Measurements from ENCODE around the gene CHAMP1. TPM values are rescaled to one million over a fixed set of nuclear protein-coding genes. Genes with fewer than 3 reads are reported as not detected.
A peak's percentile ranks its signal among the peaks of the same experiment; 100 is the strongest.
"Not testable (repeated sequence)": the region's sequence is repeated elsewhere in the genome, so short reads cannot be mapped to it uniquely, and the experiment has no call there.

Gene CHAMP1
- total RNA-seq, 1 donor from 2014 or later, result 25.4 TPM

DNA sequence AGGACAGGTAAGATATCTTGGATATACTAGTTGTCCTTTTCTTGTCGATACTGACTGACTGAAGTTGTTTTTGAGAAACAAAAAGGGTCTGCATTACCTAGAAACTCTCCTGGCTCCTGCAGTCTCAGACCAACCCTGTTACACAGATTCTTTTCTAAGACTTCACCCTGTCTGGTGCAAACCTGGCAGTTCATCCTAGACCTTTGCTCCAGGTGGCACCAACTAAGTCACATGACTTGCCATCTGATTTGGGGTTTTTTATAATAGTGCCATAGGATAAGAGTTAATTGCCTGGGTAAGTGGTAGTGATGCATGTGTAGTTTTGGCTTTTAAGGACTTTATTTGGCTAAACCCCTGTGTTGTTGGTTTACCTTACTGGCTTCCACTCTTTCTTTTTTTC, 14.3 kb downstream of the CHAMP1 start:
- Histone ChIP-seq H3K79me2 (ENCODE audit: low read depth) (peaks cover 40% of the 10 kb centered on the region), H2AFZ (replicated peaks) (no peak overlapping the region), H4K20me1 (ENCODE audit: low read depth) (peaks cover 9% of the 10 kb centered on the region), H3F3A (ENCODE audit: low read depth) (peaks cover 38% of the 10 kb centered on the region), H3K4me3 (no peak overlapping the region), H3K27ac (no peak overlapping the region), H3K27me3 (no peaks in the 10 kb centered on the region), H3K9ac (no peak overlapping the region), H3K36me3 (peaks cover 17% of the 10 kb centered on the region), H3K4me1 (peaks cover 12% of the 10 kb centered on the region), H3K4me2 (no peak overlapping the region), H3K9me3 (ENCODE audit: low read depth) (no peaks in the 10 kb centered on the region)
- Mint-ChIP-seq H3K27ac (no peak overlapping the region), H3K4me1 (no peaks in the 10 kb centered on the region), H3K4me3 (no peak overlapping the region), H3K27me3 (ENCODE audit: insufficient read depth, low read depth) (peaks cover 2% of the 10 kb centered on the region), H3K36me3 (peaks cover 26% of the 10 kb centered on the region), H3K9me3 (no peaks in the 10 kb centered on the region)
- TF ChIP-seq EZH2 (IDR thresholded peaks at IDR 0.05), result no peak
- DNase-seq (ENCODE audit: low spot score), result no peak

DNA sequence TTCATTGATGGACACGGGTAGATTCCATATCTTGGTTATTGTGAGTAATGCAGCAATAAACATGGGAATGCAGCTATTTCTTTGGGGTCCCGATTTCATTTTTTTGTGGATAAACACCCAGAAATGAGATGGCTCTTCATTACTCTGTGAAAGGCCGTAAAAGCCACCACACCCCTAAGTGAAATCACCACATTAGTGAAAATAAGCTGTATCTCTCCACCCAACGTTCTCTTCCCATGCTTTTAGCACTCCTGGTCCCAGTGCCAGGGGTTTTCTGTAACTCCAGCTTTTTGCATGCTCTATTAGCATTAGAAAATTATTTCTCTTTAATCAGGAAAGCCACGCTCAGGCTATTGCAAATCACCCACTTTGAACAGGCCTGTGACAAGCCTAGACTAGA, 15.8 kb downstream of the CHAMP1 start:
- Histone ChIP-seq H2AFZ (replicated peaks) (no peak overlapping the region), H3K36me3 (peaks cover 11% of the 10 kb centered on the region), H3K9me3 (ENCODE audit: low read depth) (no peaks in the 10 kb centered on the region), H3K27ac (no peak overlapping the region), H3K79me2 (ENCODE audit: low read depth) (peaks cover 25% of the 10 kb centered on the region), H3K4me3 (no peak overlapping the region), H3F3A (ENCODE audit: low read depth) (peaks cover 40% of the 10 kb centered on the region), H4K20me1 (ENCODE audit: low read depth) (peaks cover 9% of the 10 kb centered on the region), H3K27me3 (no peaks in the 10 kb centered on the region), H3K4me2 (no peak overlapping the region), H3K4me1 (peaks cover 23% of the 10 kb centered on the region), H3K9ac (no peak overlapping the region)
- Mint-ChIP-seq H3K9me3 (no peaks in the 10 kb centered on the region), H3K4me3 (no peak overlapping the region), H3K36me3 (peaks cover 13% of the 10 kb centered on the region), H3K27me3 (ENCODE audit: insufficient read depth, low read depth) (no peaks in the 10 kb centered on the region), H3K27ac (no peak overlapping the region), H3K4me1 (no peaks in the 10 kb centered on the region)
- DNase-seq (ENCODE audit: low spot score), result no peak
- TF ChIP-seq, protein P1, sequence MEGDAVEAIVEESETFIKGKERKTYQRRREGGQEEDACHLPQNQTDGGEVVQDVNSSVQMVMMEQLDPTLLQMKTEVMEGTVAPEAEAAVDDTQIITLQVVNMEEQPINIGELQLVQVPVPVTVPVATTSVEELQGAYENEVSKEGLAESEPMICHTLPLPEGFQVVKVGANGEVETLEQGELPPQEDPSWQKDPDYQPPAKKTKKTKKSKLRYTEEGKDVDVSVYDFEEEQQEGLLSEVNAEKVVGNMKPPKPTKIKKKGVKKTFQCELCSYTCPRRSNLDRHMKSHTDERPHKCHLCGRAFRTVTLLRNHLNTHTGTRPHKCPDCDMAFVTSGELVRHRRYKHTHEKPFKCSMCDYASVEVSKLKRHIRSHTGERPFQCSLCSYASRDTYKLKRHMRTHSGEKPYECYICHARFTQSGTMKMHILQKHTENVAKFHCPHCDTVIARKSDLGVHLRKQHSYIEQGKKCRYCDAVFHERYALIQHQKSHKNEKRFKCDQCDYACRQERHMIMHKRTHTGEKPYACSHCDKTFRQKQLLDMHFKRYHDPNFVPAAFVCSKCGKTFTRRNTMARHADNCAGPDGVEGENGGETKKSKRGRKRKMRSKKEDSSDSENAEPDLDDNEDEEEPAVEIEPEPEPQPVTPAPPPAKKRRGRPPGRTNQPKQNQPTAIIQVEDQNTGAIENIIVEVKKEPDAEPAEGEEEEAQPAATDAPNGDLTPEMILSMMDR (IDR thresholded peaks at IDR 0.05), result no peak
- TF ChIP-seq EZH2phosphoT487 (IDR thresholded peaks at IDR 0.05), result no peak
- no peak for TF ChIP-seq EZH2 (IDR thresholded peaks at IDR 0.05)

GRCh38 chr13:114333881-114334280, 19.6 kb downstream of the CHAMP1 start:
- Histone ChIP-seq H3F3A (ENCODE audit: low read depth) (peaks cover 18% of the 10 kb centered on the region), H3K4me1 (peaks cover 30% of the 10 kb centered on the region), H3K27ac (peak overlapping the region; percentile 63), H3K4me2 (peak overlapping the region; percentile 60)
- H3K9me3 Mint-ChIP-seq; H3K9ac ChIP-seq; H2AFZ ChIP-seq (replicated peaks); H3K36me3 ChIP-seq; H3K27ac Mint-ChIP-seq; H3K79me2 ChIP-seq (ENCODE audit: low read depth); H3K9me3 ChIP-seq (ENCODE audit: low read depth); H4K20me1 ChIP-seq (ENCODE audit: low read depth); H3K36me3 Mint-ChIP-seq; H3K4me1 Mint-ChIP-seq; H3K27me3 Mint-ChIP-seq (ENCODE audit: insufficient read depth, low read depth); H3K4me3 ChIP-seq; H3K27me3 ChIP-seq; H3K4me3 Mint-ChIP-seq: not testable (repeated sequence)
- DNase-seq (ENCODE audit: low spot score), result peak; percentile 51

- peaks cover 3% of the 10 kb centered on the region for H3K4me1 Mint-ChIP-seq
- H3K36me3 ChIP-seq, result no peaks in the 10 kb centered on the region
- H3K4me1 ChIP-seq, result peaks cover 34% of the 10 kb centered on the region
- H3K79me2 ChIP-seq (ENCODE audit: low read depth), result no peaks in the 10 kb centered on the region
- no peaks in the 10 kb centered on the region for H3K27me3 Mint-ChIP-seq (ENCODE audit: insufficient read depth, low read depth)
- no peaks in the 10 kb centered on the region for H3K9me3 Mint-ChIP-seq
- DNase-seq (ENCODE audit: low spot score), result no peak
- no peak overlapping the region for H3K4me3 Mint-ChIP-seq
- H3K4me3 ChIP-seq, result no peak overlapping the region
- H3F3A ChIP-seq (ENCODE audit: low read depth), result peaks cover 13% of the 10 kb centered on the region
- H3K27ac Mint-ChIP-seq, result no peak overlapping the region
- H4K20me1 ChIP-seq (ENCODE audit: low read depth), result no peaks in the 10 kb centered on the region
- no peak overlapping the region for H2AFZ ChIP-seq (replicated peaks)
- no peak overlapping the region for H3K9ac ChIP-seq
- peak overlapping the region; percentile 10 for H3K27ac ChIP-seq
- no peaks in the 10 kb centered on the region for H3K9me3 ChIP-seq (ENCODE audit: low read depth)
- TF ChIP-seq, protein P1 (IDR thresholded peaks at IDR 0.05), result no peak
- TF ChIP-seq EZH2 (IDR thresholded peaks at IDR 0.05), result no peak
- no peak for TF ChIP-seq EZH2phosphoT487 (IDR thresholded peaks at IDR 0.05)
- no peaks in the 10 kb centered on the region for H3K27me3 ChIP-seq
- H3K36me3 Mint-ChIP-seq, result peaks cover 2% of the 10 kb centered on the region
- H3K4me2 ChIP-seq, result no peak overlapping the region
Measured at GRCh38 chr13:114334305-114335053, 20.2 kb downstream of the CHAMP1 start.

DNA sequence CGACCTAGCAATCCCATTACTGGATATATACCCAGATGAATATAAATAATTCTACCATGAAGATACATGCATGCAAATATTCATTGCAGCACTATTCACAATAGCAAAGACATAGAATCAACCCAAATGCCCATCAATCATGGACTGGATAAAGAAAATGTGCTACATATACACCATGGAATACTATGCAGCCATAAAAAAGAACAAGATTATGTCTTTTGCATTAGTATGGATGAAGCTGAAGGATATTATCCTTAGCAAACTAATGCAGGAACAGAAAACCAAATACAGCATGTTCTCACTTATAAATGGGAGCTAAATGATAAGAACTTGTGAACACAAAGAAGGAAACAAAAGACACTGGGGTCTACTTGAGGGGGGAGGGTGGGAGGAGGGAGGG, 22.2 kb downstream of the CHAMP1 start:
- not testable (repeated sequence) for H3K9ac ChIP-seq; H3K27me3 Mint-ChIP-seq (ENCODE audit: insufficient read depth, low read depth); H3K4me3 Mint-ChIP-seq; H3K9me3 Mint-ChIP-seq; H3K27ac ChIP-seq; DNase-seq (ENCODE audit: low spot score); H3K9me3 ChIP-seq (ENCODE audit: low read depth); H3K36me3 Mint-ChIP-seq; H4K20me1 ChIP-seq (ENCODE audit: low read depth); H3K79me2 ChIP-seq (ENCODE audit: low read depth); H3K4me3 ChIP-seq; H2AFZ ChIP-seq (replicated peaks); H3K36me3 ChIP-seq; H3K4me1 Mint-ChIP-seq; H3K27me3 ChIP-seq; H3K27ac Mint-ChIP-seq; H3K4me2 ChIP-seq
- H3K4me1 ChIP-seq, result peaks cover 34% of the 10 kb centered on the region
- H3F3A ChIP-seq (ENCODE audit: low read depth), result peaks cover 15% of the 10 kb centered on the region
